ENCODE data around the gene BATF2. TPM values are rescaled to one million over a fixed set of nuclear protein-coding genes. Genes with fewer than 3 reads are reported as not detected.
A peak's percentile ranks its signal among the peaks of the same experiment; 100 is the strongest.
"Not testable (repeated sequence)": the region's sequence is repeated elsewhere in the genome, so short reads cannot be mapped to it uniquely, and the experiment has no call there.

Gene BATF2
- total and polyA plus RNA-seq, 10 of the 15 experiments (the other 5 are each of a cell fraction or from before 2014, with no cell fraction given), result 0.18 to 1.1 (median 0.38) TPM; not detected in 1

DNA sequence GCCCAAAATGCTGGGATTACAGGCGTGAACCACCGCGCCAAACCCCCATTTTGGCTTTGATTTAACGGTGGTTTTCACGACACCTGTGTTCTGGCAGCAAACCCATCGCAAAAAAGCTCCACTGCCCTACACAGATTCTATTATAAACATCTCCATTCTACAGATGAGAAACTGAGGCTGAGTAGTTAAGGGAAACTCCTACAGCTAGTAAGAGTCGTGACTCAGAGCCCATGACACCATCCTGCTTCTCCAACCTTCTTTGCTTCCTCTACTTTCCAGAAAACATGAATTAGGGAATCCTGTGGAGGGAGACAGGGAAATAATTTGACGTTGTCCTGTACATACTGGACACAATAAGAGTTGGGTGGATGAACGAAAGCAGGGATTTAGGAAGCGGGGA is 30.0 kb upstream of the BATF2 start:
- Histone ChIP-seq H3K27me3 (replicated peaks in 1 of 2; ENCODE audit: control insufficient read depth in 2 of 2, insufficient read depth in 2 of 2, low read length in 1 of 2) (no peaks in the 10 kb centered on the region), H3K9ac (ENCODE audit: control insufficient read depth, insufficient read depth, low read length) (0 out of 2 replicates have a peak overlapping the region, but pooled peaks have one; percentile 57), H3K27ac (ENCODE audit: control insufficient read depth, insufficient read depth) (no peak overlapping the region; the same call in 1 of the 2 replicates), H3K4me2 (ENCODE audit: control insufficient read depth, insufficient read depth) (peak overlapping the region; percentile 93), H3K79me2 (ENCODE audit: control insufficient read depth, insufficient read depth, low read length) (peaks cover 1% of the 10 kb centered on the region; the same call in 1 of the 2 replicates), H3K9me3 (replicated peaks; ENCODE audit: control insufficient read depth, insufficient read depth, low read length) (no peaks in the 10 kb centered on the region), H4K20me1 (ENCODE audit: control insufficient read depth, insufficient read depth) (no peaks in the 10 kb centered on the region; the same call in 1 of the 2 replicates), H3K36me3 (ENCODE audit: control insufficient read depth in 2 of 2, insufficient read depth in 2 of 2, low read length in 1 of 2) (no peaks in the 10 kb centered on the region; a peak in 1 of 4 replicates), H2AFZ (ENCODE audit: control insufficient read depth, low read depth, low read length) (peak overlapping the region; percentile 97), H3K4me1 (ENCODE audit: control insufficient read depth, insufficient read depth, low read length) (peaks cover 8% of the 10 kb centered on the region; the same call in 1 of the 2 replicates), H3K4me3 (peak overlapping the region; percentile 37; the same call in 1 of the 2 replicates)
- in situ Hi-C loops (cut with MboI), result no loop called here
- intact Hi-C loops (cut with micrococcal nuclease; ENCODE audit: unreplicated experiment), result loop anchor here (2.0 kb wide), 1 partner anchor 52 kb away; no protein-coding TSS in a partner anchor
- ChIA-PET RAD21 (ENCODE audit: unreplicated experiment) (interaction anchor here (0.7 to 2.9 kb wide), 3 partner anchors 12 to 95 kb away, joined by 3 to 13 read pairs (median 4); partner anchors contain the start of genes ARL2, FAU, MRPL49 and SAC3D1), CTCF (interaction anchor here (0.6 to 5.4 kb wide), 7 partner anchors 9 to 227 kb away, joined by 3 to 39 read pairs (median 3); partner anchors contain the start of genes ARL2, CAPN1 and CDCA5), POLR2A (interaction anchor here (1.6 to 2.6 kb wide), 2 partner anchors 14 to 31 kb away, joined by 3 to 8 read pairs; partner anchors contain the start of gene SAC3D1), SMC1A (ENCODE audit: uncharacterized antibody, unreplicated experiment) (interaction anchor here (0.9 to 1.6 kb wide), 8 partner anchors 11 to 94 kb away, joined by 3 to 5 read pairs (median 3); partner anchors contain the start of genes BATF2 and FAU)
- no peak for FAIRE-seq
- no peak for DNase-seq (ENCODE audit: low read depth, low spot score)
- BruUV-seq (replicated peaks), result no TSS peak
- TF ChIP-seq BCL11A (IDR thresholded peaks at IDR 0.05; ENCODE audit: low read depth, low read length) (no peak), CHD4 (IDR thresholded peaks at IDR 0.05) (0 out of 2 replicates have a peak, but pooled peaks have one; percentile 76)
- WGBS (ENCODE audit: insufficient coverage, insufficient replicate concordance, low lambda C conversion rate, missing lambda C conversion rate), result 70% methylated on average over 10 of the region's 10 CpGs
- ATAC-seq, result no peak; the same call in 2 of the 3 replicates

DNA sequence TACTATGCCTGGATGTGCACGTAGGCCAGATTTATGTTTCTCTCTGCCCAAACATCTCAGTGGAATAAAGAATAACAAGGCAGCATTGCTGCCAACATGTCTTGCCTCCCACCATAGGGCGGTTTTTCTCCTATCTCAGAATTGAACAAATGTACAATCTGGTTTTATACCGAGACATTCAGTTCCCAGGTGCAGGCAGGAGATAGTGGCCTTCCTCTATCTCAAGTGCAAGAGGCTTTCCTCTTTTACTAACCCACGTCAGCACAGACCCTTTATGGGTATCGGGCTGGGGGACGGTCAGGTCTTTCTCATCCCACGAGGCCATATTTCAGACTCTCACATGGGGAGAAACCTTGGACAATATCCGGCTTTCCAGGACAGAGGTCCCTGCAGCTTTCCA is 26.7 kb upstream of the BATF2 start:
- H3K4me3 ChIP-seq; in situ Hi-C loops (cut with MboI); H3K27me3 ChIP-seq (replicated peaks in 1 of 2; ENCODE audit: control insufficient read depth in 2 of 2, insufficient read depth in 2 of 2, low read length in 1 of 2); H3K79me2 ChIP-seq (ENCODE audit: control insufficient read depth, insufficient read depth, low read length); H4K20me1 ChIP-seq (ENCODE audit: control insufficient read depth, insufficient read depth); RAD21 ChIA-PET (ENCODE audit: unreplicated experiment); H3K36me3 ChIP-seq (ENCODE audit: control insufficient read depth in 2 of 2, insufficient read depth in 2 of 2, low read length in 1 of 2); DNase-seq (ENCODE audit: low read depth, low spot score); H3K9ac ChIP-seq (ENCODE audit: control insufficient read depth, insufficient read depth, low read length); H3K4me1 ChIP-seq (ENCODE audit: control insufficient read depth, insufficient read depth, low read length); CTCF ChIA-PET; H3K4me2 ChIP-seq (ENCODE audit: control insufficient read depth, insufficient read depth); H2AFZ ChIP-seq (ENCODE audit: control insufficient read depth, low read depth, low read length); H3K27ac ChIP-seq (ENCODE audit: control insufficient read depth, insufficient read depth); FAIRE-seq; H3K9me3 ChIP-seq (replicated peaks; ENCODE audit: control insufficient read depth, insufficient read depth, low read length); SMC1A ChIA-PET (ENCODE audit: uncharacterized antibody, unreplicated experiment); ATAC-seq; BruUV-seq (replicated peaks); intact Hi-C loops (cut with micrococcal nuclease; ENCODE audit: unreplicated experiment); POLR2A ChIA-PET: not testable (repeated sequence)
- 78% methylated on average over 8 of the region's 8 CpGs for whole genome bisulfite sequencing (ENCODE audit: insufficient coverage, insufficient replicate concordance, low lambda C conversion rate, missing lambda C conversion rate)
